GM12801 (cell line): ENCODE results near the gene KCNMB1.

ENCODE experiments used
- TF ChIP-seq, protein P1 (sequence below): IDR thresholded peaks from one replicate; pipeline ENCODE4 v1.5.1; 2011; ENCODE audit warnings: control low read depth; ENCODE audit not compliant: insufficient read length; ENCODE audit errors: extremely low read depth

KCNMB1 gene

DNA sequence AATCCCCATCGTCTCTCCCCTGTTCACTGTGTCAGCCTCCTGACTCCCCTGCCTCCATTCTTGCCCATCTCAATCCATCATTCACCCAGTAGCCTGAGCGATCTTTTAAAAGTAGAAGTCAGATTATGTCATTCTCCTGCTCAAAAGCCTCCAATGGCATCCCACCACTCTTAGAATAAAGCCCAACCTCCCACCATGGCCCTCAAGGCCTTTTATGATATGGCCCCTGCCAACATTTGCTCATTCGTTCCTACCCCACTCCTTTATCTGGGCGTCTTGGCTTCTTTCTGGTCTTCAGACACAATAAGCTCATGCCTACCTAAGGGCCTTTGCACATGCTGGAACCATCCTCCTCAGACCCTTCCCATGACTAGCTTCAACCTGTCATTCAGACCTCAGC lies 35.5 kb upstream of the KCNMB1 start:
- TF ChIP-seq, protein P1, sequence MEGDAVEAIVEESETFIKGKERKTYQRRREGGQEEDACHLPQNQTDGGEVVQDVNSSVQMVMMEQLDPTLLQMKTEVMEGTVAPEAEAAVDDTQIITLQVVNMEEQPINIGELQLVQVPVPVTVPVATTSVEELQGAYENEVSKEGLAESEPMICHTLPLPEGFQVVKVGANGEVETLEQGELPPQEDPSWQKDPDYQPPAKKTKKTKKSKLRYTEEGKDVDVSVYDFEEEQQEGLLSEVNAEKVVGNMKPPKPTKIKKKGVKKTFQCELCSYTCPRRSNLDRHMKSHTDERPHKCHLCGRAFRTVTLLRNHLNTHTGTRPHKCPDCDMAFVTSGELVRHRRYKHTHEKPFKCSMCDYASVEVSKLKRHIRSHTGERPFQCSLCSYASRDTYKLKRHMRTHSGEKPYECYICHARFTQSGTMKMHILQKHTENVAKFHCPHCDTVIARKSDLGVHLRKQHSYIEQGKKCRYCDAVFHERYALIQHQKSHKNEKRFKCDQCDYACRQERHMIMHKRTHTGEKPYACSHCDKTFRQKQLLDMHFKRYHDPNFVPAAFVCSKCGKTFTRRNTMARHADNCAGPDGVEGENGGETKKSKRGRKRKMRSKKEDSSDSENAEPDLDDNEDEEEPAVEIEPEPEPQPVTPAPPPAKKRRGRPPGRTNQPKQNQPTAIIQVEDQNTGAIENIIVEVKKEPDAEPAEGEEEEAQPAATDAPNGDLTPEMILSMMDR: no peak

GRCh38 chr5:170423692-170424091 lies 34.5 kb upstream of the KCNMB1 start:
- TF ChIP-seq, protein P1: no peak

DNA sequence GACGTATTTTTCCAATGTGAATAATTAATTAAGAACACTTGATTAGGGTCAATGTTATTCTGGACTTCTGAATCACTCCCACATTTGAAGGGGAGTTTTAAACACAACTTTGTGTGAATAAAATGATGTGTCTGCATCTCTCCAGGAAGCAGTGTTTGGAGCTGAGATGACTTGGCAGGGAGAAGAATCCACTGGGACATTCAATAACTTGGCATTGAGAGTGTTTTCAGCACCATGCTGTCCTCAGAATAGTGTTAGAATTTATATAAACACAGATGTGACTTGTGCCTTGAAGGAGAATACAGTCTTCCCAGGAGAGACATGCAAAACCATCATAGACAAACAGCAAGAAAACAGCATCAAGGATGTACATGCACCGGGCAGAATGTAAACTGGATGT lies 32.7 kb upstream of the KCNMB1 start:
- TF ChIP-seq, protein P1: no peak

- TF ChIP-seq, protein P1: no peak
Measured at GRCh38 chr5:170420806-170421412, 31.7 kb upstream of the KCNMB1 start.

DNA sequence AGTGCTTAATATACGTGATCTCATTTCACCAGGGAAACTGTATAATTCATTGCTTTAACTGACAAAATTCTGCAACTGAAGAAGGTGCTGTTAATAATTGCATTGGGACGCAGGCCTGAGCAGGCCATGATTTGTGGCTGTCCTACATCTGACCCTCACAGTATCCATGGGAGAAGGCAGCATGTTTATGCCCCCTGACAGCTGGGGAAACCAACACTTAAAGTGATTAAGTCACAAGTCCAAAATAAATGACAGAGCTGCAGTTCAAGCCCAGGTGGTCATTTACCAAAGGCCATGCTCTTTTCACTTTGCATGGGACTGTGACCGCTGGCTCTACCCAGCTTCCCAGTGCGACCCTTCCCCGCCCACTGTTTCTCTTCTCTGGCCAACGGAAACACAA lies 30.5 kb upstream of the KCNMB1 start:
- TF ChIP-seq, protein P1: no peak

DNA sequence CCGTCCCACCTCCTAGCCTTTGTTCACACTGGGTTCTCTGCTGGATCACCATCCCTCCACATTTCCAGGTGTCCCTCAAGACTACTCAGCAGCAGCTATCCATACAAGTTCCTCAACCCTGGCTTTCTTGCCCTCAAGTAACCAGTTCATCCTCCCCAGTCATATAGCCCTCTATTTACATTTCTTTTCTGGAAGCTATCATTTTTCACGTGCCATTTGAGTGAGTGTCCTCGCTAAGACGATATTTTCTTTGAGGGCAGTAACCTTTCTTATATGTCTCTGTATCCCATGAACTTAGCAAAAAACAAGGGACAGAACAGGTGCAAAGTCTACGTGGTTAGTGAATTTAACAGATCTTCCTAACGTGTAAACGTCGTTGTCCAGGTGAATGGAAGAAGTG lies 29.6 kb upstream of the KCNMB1 start:
- TF ChIP-seq, protein P1: no peak

DNA sequence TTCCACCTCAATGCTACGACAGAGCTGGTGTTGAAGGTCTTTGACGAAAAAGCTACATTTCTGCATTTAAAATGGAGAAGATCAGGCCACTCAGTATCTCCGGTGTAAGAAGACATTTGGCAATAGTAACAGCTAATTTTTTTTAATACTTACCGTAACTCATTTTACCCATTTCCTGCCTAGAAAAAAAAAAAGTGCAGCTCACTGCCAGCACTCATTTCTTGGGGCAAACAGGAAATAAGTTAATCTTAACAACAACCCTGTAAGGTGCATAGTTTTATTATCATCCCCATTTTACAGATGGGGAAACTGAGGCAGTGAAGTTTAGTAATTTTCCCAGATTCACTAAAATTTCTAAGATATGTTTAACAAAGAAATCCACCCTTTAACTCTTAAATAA lies 27.4 kb upstream of the KCNMB1 start:
- TF ChIP-seq, protein P1: no peak
